OCI-LY3 (cell line): ENCODE measurements around the gene ARMCX4.

Experiments used
- H2AFZ ChIP-seq: fragments of 200-600, 300-600 bp; shearing (Covaris generic); 2 replicates; pipeline ENCODE4 v1.6.0; 2014; ENCODE audit warnings: antibody characterized with exemption, low read depth, low read length
- H3K27ac ChIP-seq: fragments of 200-600, 300-600 bp; sonication (generic); 2 replicates; pipeline ENCODE4 v1.5.1; 2014; ENCODE audit warnings: mild to moderate bottlenecking, low read length, moderate library complexity, mixed read lengths
- H3K27me3 ChIP-seq: fragments of 200-600, 300-600 bp; sonication (generic); 2 replicates; pipeline ENCODE4 v1.6.1; 2014; ENCODE audit warnings: low read depth, low read length, mixed read lengths
- H3K36me3 ChIP-seq: fragments of 200-600, 300-600 bp; sonication (generic); replicated peaks from 2 replicates; pipeline ENCODE3; 2014; ENCODE audit warnings: low read depth, low read length, mixed read lengths
- H3K4me1 ChIP-seq: fragments of 300-600, 200-600 bp; sonication (generic); 2 replicates; pipeline ENCODE4 v1.6.1; 2014; ENCODE audit warnings: low read length, mixed read lengths
- H3K4me2 ChIP-seq: fragments of 200-600, 300-600 bp; sonication (generic); 2 replicates; pipeline ENCODE4 v1.6.1; 2014; ENCODE audit warnings: low read length, mixed read lengths
- H3K4me3 ChIP-seq: fragments of 300-600, 200-600 bp; sonication (generic); 2 replicates; pipeline ENCODE4 v1.5.1; 2014; ENCODE audit warnings: antibody characterized with exemption, mild to moderate bottlenecking, low read length, moderate library complexity
- H3K79me2 ChIP-seq: fragments of 300-600, 200-600 bp; shearing (Covaris generic); 2 replicates; pipeline ENCODE4 v1.6.1; 2014; ENCODE audit warnings: mild to moderate bottlenecking, low read length, mixed read lengths
- H3K9ac ChIP-seq: fragments of 300-600, 200-600 bp; shearing (Covaris generic); 2 replicates; pipeline ENCODE4 v1.6.0; 2014; ENCODE audit warnings: mild to moderate bottlenecking, low read length, moderate library complexity
- H3K9me3 ChIP-seq: fragments of 200-600, 300-600 bp; shearing (Covaris generic); 2 replicates; pipeline ENCODE4 v1.6.1; 2014; ENCODE audit warnings: low read length, mixed read lengths; ENCODE audit not compliant: insufficient read depth
- H4K20me1 ChIP-seq: fragments of 200-600, 300-600 bp; sonication (generic); 2 replicates; pipeline ENCODE4 v1.6.1; 2016; ENCODE audit warnings: low read length, mixed read lengths; ENCODE audit not compliant: insufficient read depth
- EZH2phosphoT487 ChIP-seq: fragments of 200-600 bp; shearing (Covaris generic); IDR thresholded peaks from 2 replicates; pipeline ENCODE4 v1.6.1; 2018; ENCODE audit warnings: antibody characterized with exemption, mixed run types, low read depth
- TF ChIP-seq, protein P1 (sequence below): fragments of 200-600, 300-600 bp; sonication (generic); IDR thresholded peaks from 2 replicates; pipeline ENCODE4 v1.5.1; 2014; ENCODE audit warnings: antibody characterized with exemption, low read length, low read depth

The ARMCX4 gene

DNA sequence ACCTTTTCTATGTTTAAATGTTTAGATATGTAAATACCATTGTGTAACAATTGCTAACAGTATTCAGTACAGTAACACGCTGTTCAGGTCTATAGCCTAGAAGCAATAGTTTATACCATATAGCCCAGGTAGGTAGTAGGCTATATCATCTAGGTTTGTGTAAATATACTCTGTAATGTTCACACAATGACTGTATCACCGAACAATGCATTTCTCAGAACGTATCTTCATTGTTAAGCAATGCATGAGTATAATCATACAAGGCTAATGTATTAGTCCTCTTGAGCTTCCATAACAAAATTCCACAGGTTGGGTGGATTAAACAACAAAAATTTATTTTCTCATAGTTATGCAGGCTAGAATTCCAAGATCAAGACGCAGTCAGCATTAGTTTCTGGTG, 22.7 kb downstream of the ARMCX4 start:
- Histone ChIP-seq H3K4me3 (no peak overlapping the region), H3K4me2 (no peak overlapping the region), H3K27me3 (no peaks in the 10 kb centered on the region), H3K27ac (no peak overlapping the region), H3K79me2 (no peaks in the 10 kb centered on the region), H3K9ac (no peak overlapping the region), H3K9me3 (no peaks in the 10 kb centered on the region), H3K4me1 (no peaks in the 10 kb centered on the region), H2AFZ (no peak overlapping the region), H3K36me3 (no peaks in the 10 kb centered on the region), H4K20me1 (no peaks in the 10 kb centered on the region)
- no peak for TF ChIP-seq EZH2phosphoT487
- TF ChIP-seq, protein P1, sequence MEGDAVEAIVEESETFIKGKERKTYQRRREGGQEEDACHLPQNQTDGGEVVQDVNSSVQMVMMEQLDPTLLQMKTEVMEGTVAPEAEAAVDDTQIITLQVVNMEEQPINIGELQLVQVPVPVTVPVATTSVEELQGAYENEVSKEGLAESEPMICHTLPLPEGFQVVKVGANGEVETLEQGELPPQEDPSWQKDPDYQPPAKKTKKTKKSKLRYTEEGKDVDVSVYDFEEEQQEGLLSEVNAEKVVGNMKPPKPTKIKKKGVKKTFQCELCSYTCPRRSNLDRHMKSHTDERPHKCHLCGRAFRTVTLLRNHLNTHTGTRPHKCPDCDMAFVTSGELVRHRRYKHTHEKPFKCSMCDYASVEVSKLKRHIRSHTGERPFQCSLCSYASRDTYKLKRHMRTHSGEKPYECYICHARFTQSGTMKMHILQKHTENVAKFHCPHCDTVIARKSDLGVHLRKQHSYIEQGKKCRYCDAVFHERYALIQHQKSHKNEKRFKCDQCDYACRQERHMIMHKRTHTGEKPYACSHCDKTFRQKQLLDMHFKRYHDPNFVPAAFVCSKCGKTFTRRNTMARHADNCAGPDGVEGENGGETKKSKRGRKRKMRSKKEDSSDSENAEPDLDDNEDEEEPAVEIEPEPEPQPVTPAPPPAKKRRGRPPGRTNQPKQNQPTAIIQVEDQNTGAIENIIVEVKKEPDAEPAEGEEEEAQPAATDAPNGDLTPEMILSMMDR: no peak

DNA sequence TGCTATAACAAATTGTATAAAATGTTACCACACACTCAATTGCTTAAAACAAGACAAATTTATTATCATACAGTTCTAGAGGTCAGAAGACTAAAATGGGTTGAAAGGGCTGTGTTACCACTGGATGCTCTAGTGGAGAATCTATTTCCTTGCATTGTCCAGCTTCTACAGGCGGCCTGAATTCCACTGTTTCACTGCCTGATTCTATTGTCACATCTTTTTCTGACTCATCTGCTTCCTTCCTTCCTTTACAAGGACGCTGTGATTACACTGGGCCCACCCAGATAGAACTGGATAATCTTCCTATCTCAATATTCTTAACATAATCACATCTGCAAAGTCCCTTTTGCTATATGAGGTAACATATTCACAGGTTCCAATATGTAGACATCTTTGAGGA, 45.7 kb downstream of the ARMCX4 start:
- no peak for TF ChIP-seq EZH2phosphoT487
- TF ChIP-seq, protein P1: no peak
- Histone ChIP-seq H3K4me2 (no peak overlapping the region), H3K4me3 (no peak overlapping the region), H3K79me2 (no peaks in the 10 kb centered on the region), H3K27me3 (no peaks in the 10 kb centered on the region), H4K20me1 (no peaks in the 10 kb centered on the region), H2AFZ (no peak overlapping the region), H3K9me3 (no peaks in the 10 kb centered on the region), H3K4me1 (no peaks in the 10 kb centered on the region), H3K9ac (no peak overlapping the region), H3K36me3 (no peaks in the 10 kb centered on the region), H3K27ac (no peak overlapping the region)
